ENCODE measurements around the gene LTC4S.

Gene LTC4S

DNA sequence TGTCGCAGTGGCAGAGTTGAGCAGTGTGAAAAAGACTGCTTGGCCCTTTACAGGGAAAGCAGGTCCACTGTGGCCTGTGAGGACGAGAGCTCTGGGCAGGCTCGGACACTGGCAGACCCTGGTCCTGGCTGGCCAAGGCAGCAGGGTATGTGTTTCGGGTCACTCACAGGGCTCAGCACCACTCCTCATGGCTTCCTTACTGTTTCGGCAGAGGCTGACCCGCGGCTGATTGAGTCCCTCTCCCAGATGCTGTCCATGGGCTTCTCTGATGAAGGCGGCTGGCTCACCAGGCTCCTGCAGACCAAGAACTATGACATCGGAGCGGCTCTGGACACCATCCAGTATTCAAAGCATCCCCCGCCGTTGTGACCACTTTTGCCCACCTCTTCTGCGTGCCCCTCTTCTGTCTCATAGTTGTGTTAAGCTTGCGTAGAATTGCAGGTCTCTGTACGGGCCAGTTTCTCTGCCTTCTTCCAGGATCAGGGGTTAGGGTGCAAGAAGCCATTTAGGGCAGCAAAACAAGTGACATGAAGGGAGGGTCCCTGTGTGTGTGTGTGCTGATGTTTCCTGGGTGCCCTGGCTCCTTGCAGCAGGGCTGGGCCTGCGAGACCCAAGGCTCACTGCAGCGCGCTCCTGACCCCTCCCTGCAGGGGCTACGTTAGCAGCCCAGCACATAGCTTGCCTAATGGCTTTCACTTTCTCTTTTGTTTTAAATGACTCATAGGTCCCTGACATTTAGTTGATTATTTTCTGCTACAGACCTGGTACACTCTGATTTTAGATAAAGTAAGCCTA lies 42.6 kb downstream of the LTC4S start:
- no peak overlapping the region for H3K4me3 ChIP-seq (ENCODE audit: low read depth, low read length)
- no peak for TF ChIP-seq CTCF (IDR thresholded peaks at IDR 0.05; ENCODE audit: borderline replicate concordance, insufficient read depth, low read depth, low read length)

- no peak for TF ChIP-seq CTCF (IDR thresholded peaks at IDR 0.05; ENCODE audit: borderline replicate concordance, insufficient read depth, low read depth, low read length)
- no peak overlapping the region for H3K4me3 ChIP-seq (ENCODE audit: low read depth, low read length)
Measured at GRCh38 chr5:179837076-179838011, 43.6 kb downstream of the LTC4S start.

DNA sequence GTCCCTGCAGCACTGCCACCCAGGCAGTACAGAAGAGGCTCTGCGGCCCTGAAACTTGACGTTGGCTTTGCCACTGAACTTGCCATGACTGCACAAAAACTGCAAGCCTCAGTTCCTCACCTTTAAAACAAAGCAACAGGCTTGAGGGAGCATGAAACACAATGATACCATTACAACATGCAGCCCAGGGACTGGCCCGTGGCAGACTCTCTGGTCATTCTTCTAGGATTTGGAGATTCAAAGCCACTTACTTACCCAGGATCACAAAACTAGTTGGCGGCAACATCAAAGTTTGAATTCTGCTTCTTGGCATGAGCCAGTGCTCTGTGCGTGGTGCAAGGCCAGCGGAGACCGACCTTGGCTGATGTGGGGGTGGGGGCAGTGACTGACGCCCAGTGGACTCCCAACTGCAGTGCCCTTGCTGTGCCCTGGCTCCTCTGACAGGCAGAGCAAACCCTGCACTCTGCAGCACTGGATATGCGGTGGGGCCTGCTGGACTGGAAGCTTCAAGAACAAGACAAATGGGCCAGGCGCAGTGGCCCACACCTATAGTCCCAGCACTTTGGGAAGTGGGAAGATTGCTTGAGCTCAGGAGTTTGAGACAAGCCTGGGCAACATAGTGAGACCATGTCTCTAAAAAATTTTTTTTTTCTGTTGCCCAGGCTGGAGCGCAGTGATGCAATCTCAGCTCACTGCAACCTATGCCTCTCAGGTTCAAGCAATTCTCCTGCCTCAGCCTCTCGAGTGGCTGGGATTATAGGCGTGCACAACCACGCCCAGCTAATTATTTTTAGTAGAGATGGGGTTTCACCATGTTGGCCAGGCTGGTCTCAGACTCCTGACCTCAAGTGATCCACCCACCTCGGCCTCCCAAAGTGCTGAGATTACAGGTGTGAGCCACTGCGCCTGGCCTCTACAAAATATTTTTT lies 45.8 kb downstream of the LTC4S start:
- H3K4me3 ChIP-seq (ENCODE audit: low read depth, low read length): no peak overlapping the region
- TF ChIP-seq CTCF (IDR thresholded peaks at IDR 0.05; ENCODE audit: borderline replicate concordance, insufficient read depth, low read depth, low read length): no peak

GRCh38 chr5:179840321-179840720 lies 46.5 kb downstream of the LTC4S start:
- TF ChIP-seq CTCF (IDR thresholded peaks at IDR 0.05; ENCODE audit: borderline replicate concordance, insufficient read depth, low read depth, low read length): no peak

DNA sequence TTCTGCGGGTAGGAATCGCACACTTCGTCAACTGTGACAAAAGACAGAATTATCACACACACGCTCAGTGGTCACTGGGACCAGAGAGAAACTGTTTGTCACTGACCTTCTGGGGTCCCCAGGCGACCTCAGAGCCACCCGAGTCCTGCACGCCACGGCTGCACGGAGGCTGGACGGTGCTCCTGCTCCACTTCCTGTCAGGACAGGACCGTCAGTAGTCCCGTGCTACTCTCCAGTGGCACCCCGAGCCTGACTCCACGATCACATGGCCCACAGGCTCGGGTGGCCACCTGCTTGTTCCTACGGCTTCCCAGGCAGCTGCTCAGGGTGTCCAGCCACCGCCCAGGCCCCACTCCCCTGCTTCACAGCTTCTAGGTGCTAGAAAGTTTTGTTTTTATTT lies 47.0 kb downstream of the LTC4S start:
- H3K4me3 ChIP-seq (ENCODE audit: low read depth, low read length): no peak overlapping the region
- no peak for TF ChIP-seq CTCF (IDR thresholded peaks at IDR 0.05; ENCODE audit: borderline replicate concordance, insufficient read depth, low read depth, low read length)

More at GRCh38 chr5:179840321-179840720, 46.5 kb downstream of the LTC4S start:
- no peak overlapping the region for H3K4me3 ChIP-seq (ENCODE audit: low read depth, low read length)

DNA sequence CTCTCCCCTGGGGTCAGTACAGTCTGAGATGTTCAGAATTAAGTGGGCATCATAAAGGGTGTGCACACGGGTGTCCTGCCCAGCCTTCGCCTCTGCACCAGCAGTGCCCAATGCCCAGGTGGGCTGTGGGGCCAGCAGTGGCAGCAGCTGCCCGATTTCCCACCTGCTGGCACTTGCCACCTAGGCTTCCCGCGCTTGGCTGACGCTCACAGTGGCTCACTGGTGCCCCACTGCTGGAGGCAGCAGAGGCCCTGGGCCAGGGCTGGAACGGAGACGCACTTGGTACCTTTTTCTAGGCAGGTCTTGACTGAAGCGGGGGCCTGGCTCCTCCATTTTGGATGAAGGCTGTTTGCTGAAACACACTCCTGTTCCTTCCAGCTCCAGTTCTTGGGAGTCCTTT lies 47.8 kb downstream of the LTC4S start:
- no peak for TF ChIP-seq CTCF (IDR thresholded peaks at IDR 0.05; ENCODE audit: borderline replicate concordance, insufficient read depth, low read depth, low read length)

More for the DNA sequence above, 47.8 kb downstream of the LTC4S start:
- no peak overlapping the region for H3K4me3 ChIP-seq (ENCODE audit: low read depth, low read length)

Data from GM12875 (cell line).